Fibroblast of the conjunctiva (primary cell): ENCODE data around the gene RRP8.

Experiments used
- DNase-seq: peaks from one replicate; pipeline ENCODE4 v3.0.0-alpha.2; 2010; ENCODE audit warnings: low read depth

The RRP8 gene

DNA sequence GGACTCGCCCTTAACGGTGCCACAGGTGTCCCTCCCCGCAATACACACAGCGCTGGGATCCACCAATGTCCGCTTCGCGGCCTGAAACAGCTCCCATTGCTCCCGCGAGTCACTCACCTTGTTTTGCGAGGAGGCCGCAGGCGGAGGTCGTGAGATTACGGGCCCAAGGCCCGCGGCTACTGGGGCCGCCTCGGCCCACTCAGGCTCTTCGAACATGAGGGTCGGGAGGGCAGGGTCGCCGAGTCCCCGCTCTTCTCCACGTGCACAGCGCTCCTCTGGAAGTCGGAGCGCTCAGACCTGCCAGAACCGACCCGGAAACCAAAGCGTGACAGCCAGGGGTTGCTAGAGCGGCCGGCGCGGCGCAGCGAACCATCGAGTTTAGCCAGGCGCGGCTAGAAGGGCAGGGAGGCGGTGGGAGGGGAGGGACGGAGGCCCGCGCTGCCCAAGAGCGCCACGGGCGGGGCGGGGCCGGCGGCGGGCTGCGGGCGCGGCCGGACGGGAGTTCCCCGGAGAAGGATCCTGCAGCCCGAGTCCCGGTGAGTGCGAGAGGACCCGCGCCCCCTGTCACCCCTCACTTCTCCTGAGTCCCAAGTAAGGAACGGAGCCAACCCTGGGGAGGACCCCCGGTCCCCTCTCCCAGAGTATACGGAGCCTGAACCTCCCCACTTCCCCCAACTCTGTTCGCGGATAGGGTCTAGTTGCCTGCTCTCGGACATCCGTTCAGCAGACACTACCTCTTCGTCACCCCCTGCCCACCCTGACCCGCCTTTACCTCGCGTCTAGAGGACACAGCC lies at the start of gene RRP8, which contains the start of gene ILK:
Gene RRP8 (minus strand): TSS at position 330 of the 794 bp plus-strand sequence. CDS start 114 bp downstream, at position 216.
Gene ILK (plus strand): TSS at position 488 of the 794 bp plus-strand sequence. CDS start 498 bp downstream, outside the sequence.
- peak; percentile 69 for DNase-seq

DNA sequence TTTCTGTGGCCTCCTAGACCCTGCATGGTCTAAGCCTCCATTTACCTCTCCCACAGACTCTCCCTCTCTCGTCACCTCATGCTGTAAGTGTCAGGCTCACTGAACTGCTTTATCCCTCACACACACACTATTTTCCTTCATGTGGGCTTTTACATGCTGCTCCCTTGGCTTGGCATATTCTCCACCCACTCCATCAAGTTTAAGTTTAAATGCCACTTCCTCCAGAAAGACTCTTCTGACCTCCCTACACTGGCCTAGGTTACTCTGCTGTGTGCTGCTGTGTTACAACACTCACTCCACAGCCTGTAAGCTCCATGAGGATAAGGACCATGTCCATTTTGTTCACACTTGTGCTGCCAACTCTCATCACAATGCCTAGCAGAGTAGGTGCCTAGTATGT lies 49.7 kb upstream of the RRP8 start:
- DNase-seq = no peak

DNA sequence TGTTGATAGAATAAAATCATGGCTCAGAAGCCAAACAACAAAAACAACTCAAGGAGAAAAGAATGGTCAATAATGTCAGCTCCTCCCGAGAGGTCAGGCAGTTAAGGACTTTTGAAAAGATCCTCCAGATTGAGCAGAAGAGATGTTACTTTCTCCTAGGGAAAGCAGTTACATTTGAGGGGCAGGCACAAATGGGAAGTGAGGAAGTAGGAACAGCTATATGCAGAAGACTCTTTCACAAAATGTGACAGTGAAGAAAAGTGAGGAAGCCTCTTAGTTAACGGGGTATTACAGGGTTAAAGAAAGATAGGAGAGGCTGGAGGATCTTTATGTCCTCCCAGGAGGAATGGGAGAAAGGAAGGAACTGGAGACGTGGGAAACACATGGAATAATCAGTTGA lies 48.8 kb upstream of the RRP8 start:
- no peak for DNase-seq

DNA sequence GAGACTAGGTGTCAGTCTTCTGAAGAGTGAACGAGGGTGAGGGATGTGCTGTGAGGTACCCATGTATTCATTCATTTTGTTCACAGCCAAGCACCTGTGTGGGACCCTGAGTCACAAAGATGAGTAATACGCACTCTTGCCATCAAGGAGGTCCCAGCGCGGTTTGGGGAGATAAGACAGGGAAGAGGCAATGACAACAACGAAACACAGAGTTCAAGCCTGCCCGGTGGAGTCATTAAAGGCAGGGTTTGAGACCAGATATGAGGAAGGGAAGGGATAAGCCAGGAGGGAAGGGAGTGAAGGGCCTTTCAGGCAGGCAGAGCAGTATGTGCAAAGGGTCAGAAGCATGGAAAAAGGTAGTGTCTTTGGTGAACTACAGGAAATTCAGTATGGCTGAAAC lies 47.6 kb upstream of the RRP8 start:
- DNase-seq = no peak

DNA sequence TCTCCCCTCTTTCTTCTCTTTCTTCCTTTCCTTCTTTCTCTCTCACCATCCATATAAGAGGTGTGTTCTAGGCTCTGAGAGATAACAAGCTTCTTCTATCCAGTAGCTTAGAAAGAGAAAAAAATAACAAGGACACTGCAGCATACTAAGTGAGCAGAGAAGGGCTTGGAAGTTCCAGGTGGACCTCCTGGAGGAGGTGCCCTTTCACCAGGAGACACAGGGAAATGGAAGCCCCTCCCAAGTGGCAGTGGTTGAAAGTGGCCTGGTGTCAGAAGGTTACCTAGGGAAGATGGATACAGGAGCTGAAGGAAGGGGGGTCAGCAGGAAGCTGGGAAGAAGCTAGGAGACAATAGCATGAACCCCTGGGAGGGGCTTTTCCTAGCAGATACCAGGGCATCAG lies 46.7 kb upstream of the RRP8 start:
- no peak for DNase-seq

GRCh38 chr11:6648501-6648900 lies 45.1 kb upstream of the RRP8 start:
- DNase-seq = no peak

GRCh38 chr11:6647836-6648235 lies 44.4 kb upstream of the RRP8 start:
- DNase-seq = no peak

- DNase-seq = no peak
Observed at GRCh38 chr11:6646918-6647679, 43.7 kb upstream of the RRP8 start.

DNA sequence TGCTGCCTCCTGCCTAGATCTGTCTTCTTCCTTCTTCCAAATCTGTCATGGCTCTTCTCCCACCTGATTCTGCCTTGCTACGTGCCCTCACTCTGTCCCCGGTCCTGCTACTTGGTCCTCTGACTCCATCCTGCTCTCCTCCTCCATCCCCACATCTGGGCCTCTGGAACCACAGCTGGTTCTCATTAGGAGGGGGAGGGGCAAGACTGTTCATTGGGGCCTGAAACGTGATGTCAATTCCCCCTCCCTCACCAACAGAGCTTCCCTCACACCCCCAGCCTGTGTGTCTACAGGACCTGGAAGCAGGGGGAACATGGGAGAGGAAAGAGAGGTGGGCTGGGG lies 43.1 kb upstream of the RRP8 start:
- peak; percentile 68 for DNase-seq

GRCh38 chr11:6646071-6646470 lies 42.7 kb upstream of the RRP8 start:
- DNase-seq = peak; percentile 51

DNA sequence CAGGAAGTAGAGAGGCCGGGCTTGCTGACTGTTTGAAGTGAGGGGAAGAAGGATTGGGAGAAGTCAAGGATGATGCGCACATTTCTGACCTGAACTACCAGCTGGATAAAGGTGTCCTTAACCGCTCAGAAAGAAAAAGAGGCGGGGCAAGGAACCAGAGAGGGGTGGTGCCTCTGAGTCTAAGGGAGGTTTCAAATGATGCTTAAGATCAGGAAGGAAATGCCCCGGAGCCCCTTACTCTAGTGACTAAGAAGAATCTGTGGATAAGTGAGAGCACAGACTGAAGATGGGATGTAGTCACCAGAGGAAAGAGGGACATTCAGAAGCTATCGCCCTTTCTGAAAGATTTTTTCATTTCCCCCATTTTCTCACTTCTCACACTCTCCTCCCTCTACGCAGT lies 39.5 kb upstream of the RRP8 start:
- DNase-seq = no peak

DNA sequence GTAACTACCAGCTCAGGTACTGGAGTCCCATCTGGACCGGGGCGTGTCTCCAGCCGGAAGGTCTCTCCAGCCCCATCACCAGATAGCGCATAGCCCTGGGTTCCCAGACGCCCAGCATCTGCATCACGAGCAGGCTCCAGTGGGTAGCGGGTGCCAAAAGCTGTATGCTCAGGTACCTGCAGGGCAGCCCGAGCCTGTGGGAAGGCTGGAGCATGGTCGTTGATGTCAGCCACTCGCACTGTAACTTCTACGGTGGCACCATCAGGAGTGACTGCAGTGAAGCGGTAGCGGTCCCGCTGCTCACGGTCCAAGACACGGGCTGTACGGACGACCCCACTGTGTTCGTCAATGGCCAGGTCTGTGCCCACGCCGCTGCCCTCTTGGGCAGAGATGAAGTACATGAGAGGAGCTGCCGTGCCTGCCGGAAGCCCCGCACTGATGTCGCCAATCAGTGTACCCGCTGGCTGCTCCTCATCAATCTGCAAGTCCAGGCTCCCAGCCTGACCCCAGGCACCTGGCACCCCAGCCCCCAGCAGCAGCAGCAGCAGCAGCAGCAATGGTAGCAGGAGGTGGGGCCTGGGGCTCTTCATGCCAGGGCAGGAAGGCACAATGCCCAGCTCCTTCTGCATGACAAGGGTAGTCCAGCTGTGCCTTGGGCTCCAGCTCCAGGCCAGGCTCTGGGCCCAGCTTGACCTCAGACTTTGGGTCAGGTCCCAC lies 37.7 kb upstream of the RRP8 start:
- no peak for DNase-seq

DNA sequence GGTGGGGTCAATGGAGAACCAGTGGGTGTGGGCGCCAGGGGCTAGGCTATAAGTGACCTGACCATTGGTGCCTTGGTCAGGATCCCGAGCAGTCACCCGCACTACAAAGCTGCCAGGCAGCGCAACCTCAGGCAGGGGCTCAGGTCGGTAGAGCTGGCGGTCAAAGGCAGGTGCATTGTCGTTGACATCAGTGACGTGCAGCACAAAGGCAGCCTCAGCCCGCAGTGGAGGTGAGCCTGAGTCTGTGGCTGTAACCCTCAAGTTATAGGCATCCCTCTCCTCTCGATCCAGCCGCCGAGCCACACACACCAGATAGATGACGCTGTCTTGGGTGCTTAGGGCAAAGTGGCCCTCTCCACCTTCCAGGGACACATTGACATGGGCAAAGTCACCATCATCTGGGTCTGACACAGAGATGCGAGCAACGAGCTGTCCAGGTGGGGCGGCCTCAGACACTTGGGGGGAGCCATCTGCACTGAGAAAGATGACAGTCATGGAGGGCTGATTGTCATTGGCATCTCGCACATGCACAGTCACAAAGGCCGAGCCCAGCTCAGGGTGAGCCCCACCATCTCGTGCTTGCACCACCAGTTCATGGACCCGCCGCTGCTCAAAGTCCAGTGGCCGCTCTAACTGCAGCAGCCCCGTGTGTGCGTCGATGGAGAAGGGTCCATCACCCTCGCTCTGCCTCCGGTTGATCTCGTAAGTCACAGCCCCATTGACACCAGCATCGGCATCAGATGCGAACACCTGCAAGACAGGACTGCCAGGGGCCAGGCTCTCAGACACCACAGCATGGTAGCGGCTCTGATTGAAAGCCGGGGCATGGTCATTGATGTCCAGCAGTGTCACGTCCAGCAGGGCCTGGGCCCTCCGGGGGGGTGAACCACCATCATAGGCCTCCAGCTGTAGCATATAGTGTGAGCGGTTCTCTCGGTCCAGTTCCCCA lies 36.9 kb upstream of the RRP8 start:
- DNase-seq = no peak

DNA sequence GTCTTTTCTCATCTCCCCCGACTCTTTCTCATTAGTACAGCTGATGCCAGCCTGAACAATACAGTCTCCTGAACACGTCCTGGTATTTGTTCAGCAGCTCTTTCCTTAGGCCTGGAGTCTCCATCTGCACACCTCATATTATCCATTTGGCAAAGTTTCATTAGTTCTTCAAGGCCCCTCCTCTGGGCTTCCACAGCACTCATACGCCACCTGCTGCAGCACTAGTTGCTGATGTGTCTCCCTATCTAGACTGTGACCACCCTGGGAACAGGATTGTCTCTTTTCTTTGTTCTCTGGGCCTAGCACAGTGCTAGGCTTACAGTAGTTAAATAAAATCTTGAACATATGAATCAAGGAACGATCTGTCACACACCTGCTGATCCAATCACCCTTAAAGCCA lies 35.0 kb upstream of the RRP8 start:
- no peak for DNase-seq

- peak; percentile 64 for DNase-seq
Observed at GRCh38 chr11:6637871-6638270, 34.5 kb upstream of the RRP8 start.

DNA sequence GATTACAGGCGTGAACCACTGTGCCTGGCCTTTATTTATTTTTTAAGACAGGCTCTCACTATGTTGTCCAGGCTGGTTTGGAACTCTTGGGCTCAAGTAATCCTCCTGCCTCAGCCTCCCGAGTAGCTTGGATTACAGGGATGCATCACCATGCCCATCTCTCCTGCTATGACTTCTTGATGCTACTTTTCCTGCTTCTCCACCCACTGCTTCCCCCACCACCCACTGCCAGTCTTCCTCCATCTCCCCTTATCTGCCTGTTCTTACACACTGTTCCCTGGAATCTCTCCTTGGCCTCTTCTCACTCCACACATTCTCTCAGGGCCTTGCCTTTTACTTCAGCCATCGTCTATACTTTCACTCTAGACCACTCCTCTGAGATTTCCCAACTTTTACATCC lies 33.1 kb upstream of the RRP8 start:
- DNase-seq = no peak

DNA sequence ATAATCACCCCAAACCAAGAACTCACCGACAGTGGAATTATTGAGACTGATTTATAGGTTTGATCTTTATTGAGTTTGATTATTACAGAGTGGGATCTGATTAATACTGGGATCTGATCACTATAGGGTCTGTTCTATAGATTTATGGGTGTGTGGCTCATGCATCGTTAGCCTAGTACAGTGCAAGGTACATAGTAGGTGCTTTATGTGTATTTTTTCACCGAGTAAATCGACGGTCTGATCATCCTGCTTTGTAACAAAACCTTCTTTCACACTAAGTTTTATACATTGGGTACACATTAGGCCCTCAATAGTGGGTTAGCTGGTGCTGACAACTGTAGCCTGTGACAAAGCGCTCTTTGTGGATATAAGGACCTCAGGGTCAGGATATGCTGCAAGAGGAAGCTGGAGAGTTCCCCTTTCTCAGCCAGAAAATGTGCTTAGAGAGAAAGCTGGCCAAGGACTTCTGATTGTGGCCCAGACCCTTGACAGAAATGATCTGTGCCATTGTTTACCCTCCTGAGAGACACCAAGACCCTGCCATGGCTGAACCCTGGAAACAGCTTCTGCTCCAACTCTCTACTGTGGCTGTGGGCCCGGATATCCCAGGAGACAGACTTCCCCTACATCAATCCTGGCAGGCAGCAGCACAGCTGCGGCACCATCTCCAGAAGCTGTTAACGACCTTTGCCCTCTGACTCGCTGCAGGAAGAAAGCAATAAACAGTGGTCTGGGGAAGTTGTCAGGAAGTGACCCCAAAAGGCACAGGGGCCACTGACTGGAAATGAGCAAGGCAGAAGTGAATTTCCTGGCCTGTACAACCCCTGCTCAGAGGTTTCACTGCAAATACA lies 31.9 kb upstream of the RRP8 start:
- no peak for DNase-seq

- DNase-seq = no peak
Observed at GRCh38 chr11:6634534-6634933, 31.1 kb upstream of the RRP8 start.

GRCh38 chr11:6633422-6634408 lies 30.3 kb upstream of the RRP8 start:
- no peak for DNase-seq
